ENCODE measurements around the gene NALCN.

NALCN gene

GRCh38 chr13:101218484-101218883 lies 197.8 kb downstream of the NALCN start:
- DNase-seq (ENCODE audit: low read depth, low spot score): no peak
- H3K9me3 ChIP-seq (ENCODE audit: insufficient read depth, low read length): no peaks in the 10 kb centered on the region
- no peaks in the 10 kb centered on the region for H3K27me3 ChIP-seq (ENCODE audit: insufficient read depth, insufficient read length)
- H3K9ac ChIP-seq (ENCODE audit: insufficient read length, low read depth): no peak overlapping the region
- TF ChIP-seq YY1 (IDR thresholded peaks at IDR 0.05; ENCODE audit: insufficient read depth, insufficient read length) (no peak), SUZ12 (IDR thresholded peaks at IDR 0.05; ENCODE audit: extremely low read depth, insufficient read depth, insufficient read length) (no peak), ZNF274 (IDR thresholded peaks at IDR 0.05; ENCODE audit: low read depth, low read length) (no peak)
- no peak overlapping the region for H3K4me3 ChIP-seq (ENCODE audit: insufficient read length, low read depth)
- no peaks in the 10 kb centered on the region for H3K36me3 ChIP-seq (ENCODE audit: insufficient read depth, insufficient read length, low read length)
- no peaks in the 10 kb centered on the region for H3K4me1 ChIP-seq (ENCODE audit: insufficient read depth, insufficient read length)

- Histone ChIP-seq H3K4me1 (ENCODE audit: insufficient read depth, insufficient read length) (no peaks in the 10 kb centered on the region), H3K9ac (ENCODE audit: insufficient read length, low read depth) (no peak overlapping the region), H3K36me3 (ENCODE audit: insufficient read depth, insufficient read length, low read length) (no peaks in the 10 kb centered on the region), H3K9me3 (ENCODE audit: insufficient read depth, low read length) (no peaks in the 10 kb centered on the region), H3K4me3 (ENCODE audit: insufficient read length, low read depth) (no peak overlapping the region), H3K27me3 (ENCODE audit: insufficient read depth, insufficient read length) (no peaks in the 10 kb centered on the region)
- TF ChIP-seq ZNF274 (IDR thresholded peaks at IDR 0.05; ENCODE audit: low read depth, low read length) (no peak), YY1 (IDR thresholded peaks at IDR 0.05; ENCODE audit: insufficient read depth, insufficient read length) (no peak), SUZ12 (IDR thresholded peaks at IDR 0.05; ENCODE audit: extremely low read depth, insufficient read depth, insufficient read length) (no peak)
- no peak for DNase-seq (ENCODE audit: low read depth, low spot score)
Observed at GRCh38 chr13:101217086-101217485, 199.2 kb downstream of the NALCN start.

GRCh38 chr13:101211261-101211660 lies 205.0 kb downstream of the NALCN start:
- Histone ChIP-seq H3K9me3 (ENCODE audit: insufficient read depth, low read length) (no peaks in the 10 kb centered on the region), H3K4me3 (ENCODE audit: insufficient read length, low read depth) (no peak overlapping the region), H3K9ac (ENCODE audit: insufficient read length, low read depth) (no peak overlapping the region), H3K4me1 (ENCODE audit: insufficient read depth, insufficient read length) (no peaks in the 10 kb centered on the region), H3K36me3 (ENCODE audit: insufficient read depth, insufficient read length, low read length) (no peaks in the 10 kb centered on the region), H3K27me3 (ENCODE audit: insufficient read depth, insufficient read length) (no peaks in the 10 kb centered on the region)
- TF ChIP-seq SUZ12 (IDR thresholded peaks at IDR 0.05; ENCODE audit: extremely low read depth, insufficient read depth, insufficient read length) (no peak), YY1 (IDR thresholded peaks at IDR 0.05; ENCODE audit: insufficient read depth, insufficient read length) (no peak), ZNF274 (IDR thresholded peaks at IDR 0.05; ENCODE audit: low read depth, low read length) (no peak)
- DNase-seq (ENCODE audit: low read depth, low spot score): no peak

- H3K36me3 ChIP-seq (ENCODE audit: insufficient read depth, insufficient read length, low read length): no peaks in the 10 kb centered on the region
- no peak overlapping the region for H3K9ac ChIP-seq (ENCODE audit: insufficient read length, low read depth)
- H3K4me1 ChIP-seq (ENCODE audit: insufficient read depth, insufficient read length): no peaks in the 10 kb centered on the region
- TF ChIP-seq YY1 (IDR thresholded peaks at IDR 0.05; ENCODE audit: insufficient read depth, insufficient read length): no peak
- TF ChIP-seq SUZ12 (IDR thresholded peaks at IDR 0.05; ENCODE audit: extremely low read depth, insufficient read depth, insufficient read length): no peak
- TF ChIP-seq ZNF274 (IDR thresholded peaks at IDR 0.05; ENCODE audit: low read depth, low read length): no peak
- H3K9me3 ChIP-seq (ENCODE audit: insufficient read depth, low read length): no peaks in the 10 kb centered on the region
- no peak for DNase-seq (ENCODE audit: low read depth, low spot score)
- no peak overlapping the region for H3K4me3 ChIP-seq (ENCODE audit: insufficient read length, low read depth)
- H3K27me3 ChIP-seq (ENCODE audit: insufficient read depth, insufficient read length): no peaks in the 10 kb centered on the region
Observed at GRCh38 chr13:101210774-101211173, 205.5 kb downstream of the NALCN start.

GRCh38 chr13:101209206-101209893 lies 207.0 kb downstream of the NALCN start:
- no peak for DNase-seq (ENCODE audit: low read depth, low spot score)
- Histone ChIP-seq H3K4me1 (ENCODE audit: insufficient read depth, insufficient read length) (no peaks in the 10 kb centered on the region), H3K9me3 (ENCODE audit: insufficient read depth, low read length) (no peaks in the 10 kb centered on the region), H3K9ac (ENCODE audit: insufficient read length, low read depth) (no peak overlapping the region), H3K36me3 (ENCODE audit: insufficient read depth, insufficient read length, low read length) (no peaks in the 10 kb centered on the region), H3K4me3 (ENCODE audit: insufficient read length, low read depth) (no peak overlapping the region), H3K27me3 (ENCODE audit: insufficient read depth, insufficient read length) (no peaks in the 10 kb centered on the region)
- TF ChIP-seq ZNF274 (IDR thresholded peaks at IDR 0.05; ENCODE audit: low read depth, low read length) (no peak), SUZ12 (IDR thresholded peaks at IDR 0.05; ENCODE audit: extremely low read depth, insufficient read depth, insufficient read length) (no peak), YY1 (IDR thresholded peaks at IDR 0.05; ENCODE audit: insufficient read depth, insufficient read length) (no peak)

- TF ChIP-seq ZNF274 (IDR thresholded peaks at IDR 0.05; ENCODE audit: low read depth, low read length) (no peak), YY1 (IDR thresholded peaks at IDR 0.05; ENCODE audit: insufficient read depth, insufficient read length) (no peak), SUZ12 (IDR thresholded peaks at IDR 0.05; ENCODE audit: extremely low read depth, insufficient read depth, insufficient read length) (no peak)
- H3K9ac ChIP-seq (ENCODE audit: insufficient read length, low read depth): no peak overlapping the region
- H3K4me3 ChIP-seq (ENCODE audit: insufficient read length, low read depth): no peak overlapping the region
- no peaks in the 10 kb centered on the region for H3K9me3 ChIP-seq (ENCODE audit: insufficient read depth, low read length)
- no peaks in the 10 kb centered on the region for H3K36me3 ChIP-seq (ENCODE audit: insufficient read depth, insufficient read length, low read length)
- DNase-seq (ENCODE audit: low read depth, low spot score): no peak
- no peaks in the 10 kb centered on the region for H3K27me3 ChIP-seq (ENCODE audit: insufficient read depth, insufficient read length)
- H3K4me1 ChIP-seq (ENCODE audit: insufficient read depth, insufficient read length): no peaks in the 10 kb centered on the region
Observed at GRCh38 chr13:101205408-101205807, 210.9 kb downstream of the NALCN start.

- Histone ChIP-seq H3K27me3 (ENCODE audit: insufficient read depth, insufficient read length) (no peaks in the 10 kb centered on the region), H3K9ac (ENCODE audit: insufficient read length, low read depth) (no peak overlapping the region), H3K4me1 (ENCODE audit: insufficient read depth, insufficient read length) (no peaks in the 10 kb centered on the region), H3K9me3 (ENCODE audit: insufficient read depth, low read length) (no peaks in the 10 kb centered on the region), H3K4me3 (ENCODE audit: insufficient read length, low read depth) (no peak overlapping the region), H3K36me3 (ENCODE audit: insufficient read depth, insufficient read length, low read length) (no peaks in the 10 kb centered on the region)
- no peak for DNase-seq (ENCODE audit: low read depth, low spot score)
- TF ChIP-seq YY1 (IDR thresholded peaks at IDR 0.05; ENCODE audit: insufficient read depth, insufficient read length) (no peak), ZNF274 (IDR thresholded peaks at IDR 0.05; ENCODE audit: low read depth, low read length) (no peak), SUZ12 (IDR thresholded peaks at IDR 0.05; ENCODE audit: extremely low read depth, insufficient read depth, insufficient read length) (no peak)
Observed at GRCh38 chr13:101204270-101205020, 211.9 kb downstream of the NALCN start.
